ENCODE measurements around the gene GRID2.

DNA sequence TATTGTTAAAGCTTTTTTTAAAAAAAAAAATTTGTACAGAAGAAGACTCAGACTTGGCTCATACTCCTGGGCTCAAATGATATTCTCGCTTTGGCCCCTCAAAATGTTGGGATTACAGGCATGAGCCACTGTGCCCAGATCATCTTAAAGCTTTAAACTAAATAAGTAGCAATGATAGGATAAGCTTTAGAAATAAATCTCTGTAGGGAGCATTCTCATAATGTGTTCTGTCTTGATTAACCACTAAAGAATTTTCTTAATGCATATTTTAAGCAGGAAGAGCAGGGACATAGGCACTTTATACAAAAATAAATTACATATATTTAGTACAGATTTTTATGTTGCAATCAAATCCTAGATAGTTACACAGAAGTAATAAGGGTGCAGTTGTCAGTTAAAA is 667.2 kb downstream of the GRID2 start:
- TF ChIP-seq ZNF8 (CRISPR knock-in tag; IDR thresholded peaks at IDR 0.05), result no peak
- TF ChIP-seq, protein P1, sequence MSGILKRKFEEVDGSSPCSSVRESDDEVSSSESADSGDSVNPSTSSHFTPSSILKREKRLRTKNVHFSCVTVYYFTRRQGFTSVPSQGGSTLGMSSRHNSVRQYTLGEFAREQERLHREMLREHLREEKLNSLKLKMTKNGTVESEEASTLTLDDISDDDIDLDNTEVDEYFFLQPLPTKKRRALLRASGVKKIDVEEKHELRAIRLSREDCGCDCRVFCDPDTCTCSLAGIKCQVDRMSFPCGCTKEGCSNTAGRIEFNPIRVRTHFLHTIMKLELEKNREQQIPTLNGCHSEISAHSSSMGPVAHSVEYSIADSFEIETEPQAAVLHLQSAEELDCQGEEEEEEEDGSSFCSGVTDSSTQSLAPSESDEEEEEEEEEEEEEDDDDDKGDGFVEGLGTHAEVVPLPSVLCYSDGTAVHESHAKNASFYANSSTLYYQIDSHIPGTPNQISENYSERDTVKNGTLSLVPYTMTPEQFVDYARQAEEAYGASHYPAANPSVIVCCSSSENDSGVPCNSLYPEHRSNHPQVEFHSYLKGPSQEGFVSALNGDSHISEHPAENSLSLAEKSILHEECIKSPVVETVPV (CRISPR knock-in tag; IDR thresholded peaks at IDR 0.05), result no peak

Measured in SK-N-SH treated with all-trans-retinoic acid at 6 μM for 48 hours (cell line).